ENCODE results near the gene TMED1.

DNA sequence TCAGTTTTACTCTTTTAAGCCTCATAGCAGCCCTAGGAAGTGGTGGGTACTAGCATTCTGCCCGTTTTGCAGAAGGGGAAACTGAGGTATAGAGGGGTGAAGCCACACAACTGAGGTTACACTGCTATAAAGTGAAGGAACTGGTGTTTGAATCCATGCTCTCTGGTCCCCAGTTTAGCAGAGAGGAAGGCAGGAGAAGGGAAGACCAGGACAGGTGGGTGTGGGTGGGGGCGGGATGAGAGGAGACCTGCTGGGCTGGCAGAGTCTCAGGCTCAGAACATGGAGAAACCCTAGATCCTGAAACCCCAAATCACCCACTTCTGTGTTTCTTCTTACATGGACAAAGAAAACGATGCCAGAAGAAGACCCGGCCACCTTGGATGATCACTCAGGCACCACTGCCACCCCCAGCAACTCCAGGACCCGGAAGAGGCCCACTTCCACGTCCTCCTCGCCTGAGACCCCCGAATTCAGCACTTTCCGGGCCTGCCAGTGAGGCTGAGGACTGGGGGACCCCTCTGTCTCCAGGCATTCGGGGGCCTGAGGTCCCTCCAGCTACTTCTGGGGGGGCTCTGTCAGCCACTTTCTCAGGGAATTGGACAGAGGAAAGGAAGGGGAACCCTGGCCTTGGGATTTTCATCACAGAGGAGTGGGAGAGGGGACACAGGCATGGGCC lies 33.0 kb upstream of the TMED1 start:
- TF ChIP-seq POLR2A (IDR thresholded peaks at IDR 0.05), result no peak
- TF ChIP-seq, protein P1, sequence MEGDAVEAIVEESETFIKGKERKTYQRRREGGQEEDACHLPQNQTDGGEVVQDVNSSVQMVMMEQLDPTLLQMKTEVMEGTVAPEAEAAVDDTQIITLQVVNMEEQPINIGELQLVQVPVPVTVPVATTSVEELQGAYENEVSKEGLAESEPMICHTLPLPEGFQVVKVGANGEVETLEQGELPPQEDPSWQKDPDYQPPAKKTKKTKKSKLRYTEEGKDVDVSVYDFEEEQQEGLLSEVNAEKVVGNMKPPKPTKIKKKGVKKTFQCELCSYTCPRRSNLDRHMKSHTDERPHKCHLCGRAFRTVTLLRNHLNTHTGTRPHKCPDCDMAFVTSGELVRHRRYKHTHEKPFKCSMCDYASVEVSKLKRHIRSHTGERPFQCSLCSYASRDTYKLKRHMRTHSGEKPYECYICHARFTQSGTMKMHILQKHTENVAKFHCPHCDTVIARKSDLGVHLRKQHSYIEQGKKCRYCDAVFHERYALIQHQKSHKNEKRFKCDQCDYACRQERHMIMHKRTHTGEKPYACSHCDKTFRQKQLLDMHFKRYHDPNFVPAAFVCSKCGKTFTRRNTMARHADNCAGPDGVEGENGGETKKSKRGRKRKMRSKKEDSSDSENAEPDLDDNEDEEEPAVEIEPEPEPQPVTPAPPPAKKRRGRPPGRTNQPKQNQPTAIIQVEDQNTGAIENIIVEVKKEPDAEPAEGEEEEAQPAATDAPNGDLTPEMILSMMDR (IDR thresholded peaks at IDR 0.05), result no peak

Data from adrenal gland (tissue), 5 donors.